CD1c-positive myeloid dendritic cell (primary cell): ENCODE measurements around the gene EFEMP1.

Source experiments
- DNase-seq: peaks from one replicate; pipeline ENCODE4 v3.0.0-alpha.2; 2016; ENCODE audit errors: extremely low spot score

EFEMP1 gene, protein sequence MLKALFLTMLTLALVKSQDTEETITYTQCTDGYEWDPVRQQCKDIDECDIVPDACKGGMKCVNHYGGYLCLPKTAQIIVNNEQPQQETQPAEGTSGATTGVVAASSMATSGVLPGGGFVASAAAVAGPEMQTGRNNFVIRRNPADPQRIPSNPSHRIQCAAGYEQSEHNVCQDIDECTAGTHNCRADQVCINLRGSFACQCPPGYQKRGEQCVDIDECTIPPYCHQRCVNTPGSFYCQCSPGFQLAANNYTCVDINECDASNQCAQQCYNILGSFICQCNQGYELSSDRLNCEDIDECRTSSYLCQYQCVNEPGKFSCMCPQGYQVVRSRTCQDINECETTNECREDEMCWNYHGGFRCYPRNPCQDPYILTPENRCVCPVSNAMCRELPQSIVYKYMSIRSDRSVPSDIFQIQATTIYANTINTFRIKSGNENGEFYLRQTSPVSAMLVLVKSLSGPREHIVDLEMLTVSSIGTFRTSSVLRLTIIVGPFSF

DNA sequence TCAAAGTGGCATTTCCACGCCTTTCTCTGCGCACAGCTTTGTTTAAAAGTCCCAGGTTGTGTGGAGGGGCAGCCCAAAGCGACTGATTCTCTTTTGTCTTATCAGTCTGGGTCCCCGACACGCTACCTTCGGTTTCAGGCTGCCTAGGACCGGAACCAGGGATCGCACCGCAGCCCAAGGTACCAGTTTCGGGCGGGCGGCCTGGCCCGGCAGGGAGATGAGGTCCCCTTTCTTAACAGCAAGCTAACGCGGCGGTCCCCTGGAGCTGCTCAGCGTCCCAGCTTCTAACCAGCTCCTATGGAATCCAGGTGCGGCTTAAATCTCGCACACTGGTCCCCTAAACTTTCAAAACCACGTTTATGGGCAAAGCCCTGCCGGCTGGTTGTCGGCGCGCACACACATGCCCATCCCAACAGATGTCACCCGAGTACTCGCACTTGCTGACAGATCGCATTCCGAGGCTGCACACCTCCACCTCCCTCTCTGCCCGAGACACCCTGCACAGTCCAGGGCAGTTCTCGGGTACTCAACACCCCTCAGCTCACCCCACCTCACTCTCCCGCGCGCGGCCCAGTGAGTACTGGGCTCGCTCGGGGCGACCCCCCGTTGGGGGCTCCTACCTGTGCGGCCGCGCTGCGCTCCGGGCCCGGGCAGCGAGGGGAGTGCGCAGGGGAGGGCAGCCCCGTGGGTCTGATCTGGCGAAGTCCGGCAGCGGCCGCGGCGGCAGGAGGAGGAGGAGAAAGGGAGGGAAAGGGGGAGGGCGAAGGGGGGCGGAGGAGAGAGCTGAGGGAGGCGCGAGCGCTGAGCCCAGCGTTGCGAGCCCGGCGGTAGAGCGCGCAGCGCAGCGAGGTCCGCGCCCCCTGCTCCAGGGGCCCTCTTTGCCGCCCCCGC lies at the start of gene EFEMP1:
Gene EFEMP1 (minus strand): TSS at position 692 of the 891 bp plus-strand sequence. CDS start 1,342 bp downstream, outside the sequence.
- no peak for DNase-seq

DNA sequence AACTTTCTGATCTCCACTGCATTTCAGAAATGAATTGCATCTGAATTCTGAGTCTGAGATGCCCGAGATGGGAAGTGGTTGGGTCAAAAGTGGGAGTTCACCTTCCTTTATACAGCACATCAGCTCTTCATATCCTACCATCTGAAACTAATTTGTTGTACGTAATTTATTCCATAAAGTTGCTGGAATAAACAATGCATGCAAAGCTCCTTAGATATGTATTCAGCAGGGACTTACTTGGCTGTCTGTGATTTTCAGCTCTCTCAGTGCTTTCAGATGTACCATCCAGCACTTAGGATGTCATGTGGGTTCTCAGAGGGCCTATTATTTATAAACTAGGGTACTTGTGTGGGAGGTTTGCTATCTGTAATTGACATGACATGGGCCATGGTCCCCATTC lies 46.9 kb upstream of the EFEMP1 start:
- no peak for DNase-seq

DNA sequence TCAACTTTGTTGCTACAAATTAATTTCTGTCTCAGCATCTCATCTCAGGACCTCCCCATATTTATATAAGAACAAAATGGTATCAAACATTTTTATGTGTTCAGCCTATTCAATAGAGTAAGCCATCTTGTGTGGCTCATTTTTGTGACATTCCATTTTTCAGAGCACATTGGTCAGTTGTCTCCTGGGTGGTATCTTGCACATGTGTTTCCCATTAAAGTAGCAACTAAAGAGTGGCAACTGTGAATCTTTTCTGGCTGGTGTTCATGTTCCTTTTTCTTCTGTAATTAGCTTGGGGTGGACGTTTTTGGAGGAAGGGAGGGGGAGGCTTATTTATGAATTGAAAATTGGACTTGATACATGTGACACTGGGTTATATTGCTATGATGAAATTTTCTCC lies 45.4 kb upstream of the EFEMP1 start:
- DNase-seq = no peak

DNA sequence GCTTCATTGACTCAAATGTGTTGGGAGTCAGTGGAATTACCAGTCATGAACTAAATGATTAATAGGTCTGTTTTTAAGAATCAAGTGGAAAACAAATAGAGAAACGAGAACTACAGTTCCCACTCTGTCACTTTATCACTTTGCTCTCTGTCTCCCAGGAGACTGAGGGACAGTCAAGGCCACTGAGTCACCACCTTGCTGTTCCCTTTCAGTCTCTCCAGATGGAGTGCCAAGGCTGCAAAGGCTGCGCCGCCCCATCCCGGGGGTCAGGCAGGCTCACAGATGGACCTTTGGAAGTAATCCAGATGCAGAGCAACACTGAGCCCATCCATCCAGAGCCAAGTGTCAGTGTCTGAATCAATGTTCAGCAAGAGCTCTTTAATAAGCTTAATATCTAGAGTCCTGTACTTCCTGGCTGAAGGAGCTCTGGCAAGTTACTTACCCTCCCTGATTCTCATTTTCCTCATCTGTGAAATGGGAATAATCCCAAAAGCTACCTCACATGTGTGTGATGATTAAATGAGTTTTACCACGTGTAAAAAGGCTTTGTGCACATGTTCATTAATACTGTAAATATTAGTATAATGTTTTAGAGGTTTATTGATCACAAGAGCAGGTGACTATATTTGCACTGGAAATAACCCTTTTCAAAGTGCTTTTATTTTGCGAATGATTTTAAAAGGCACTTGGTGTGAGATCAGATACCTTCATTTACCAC lies 43.0 kb upstream of the EFEMP1 start:
- DNase-seq = no peak

DNA sequence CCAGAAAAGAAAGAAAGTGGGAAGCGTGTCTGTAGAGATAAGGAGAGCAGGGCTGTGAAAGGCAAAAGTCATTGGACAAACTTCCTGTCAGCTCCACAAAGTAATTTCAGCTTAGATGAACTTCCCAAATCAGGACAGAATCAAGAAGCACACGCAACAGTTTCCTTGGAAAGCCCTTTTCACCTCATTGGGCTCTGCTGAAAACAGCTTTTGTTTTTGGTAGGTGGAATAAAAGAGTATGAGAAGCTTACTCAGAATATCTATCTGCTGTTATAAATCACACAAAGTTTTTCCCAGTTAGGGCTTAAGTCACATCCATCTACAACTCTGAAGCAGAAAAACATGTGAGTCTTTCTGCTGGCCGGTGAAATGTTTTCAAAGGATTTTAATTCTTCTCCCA lies 42.4 kb upstream of the EFEMP1 start:
- no peak for DNase-seq

DNA sequence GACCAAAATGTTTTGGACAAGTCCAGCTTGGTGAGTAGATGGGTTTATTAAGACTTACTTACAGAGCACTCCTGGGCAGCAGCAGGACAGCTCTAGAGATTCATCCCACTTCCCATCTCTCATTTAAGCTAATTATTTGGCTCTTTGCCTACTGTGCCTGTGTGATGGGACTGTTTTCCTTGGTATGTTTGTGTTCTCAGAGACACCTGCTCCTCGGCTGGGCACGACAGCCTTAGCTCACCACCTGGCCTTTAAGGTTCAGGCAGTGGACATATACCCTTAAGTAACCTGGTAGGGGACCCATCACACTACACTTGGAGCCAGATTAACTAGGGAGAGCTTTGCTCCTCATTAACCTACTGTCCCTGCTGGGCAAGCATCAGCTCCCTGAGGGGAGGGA lies 41.7 kb upstream of the EFEMP1 start:
- no peak for DNase-seq

DNA sequence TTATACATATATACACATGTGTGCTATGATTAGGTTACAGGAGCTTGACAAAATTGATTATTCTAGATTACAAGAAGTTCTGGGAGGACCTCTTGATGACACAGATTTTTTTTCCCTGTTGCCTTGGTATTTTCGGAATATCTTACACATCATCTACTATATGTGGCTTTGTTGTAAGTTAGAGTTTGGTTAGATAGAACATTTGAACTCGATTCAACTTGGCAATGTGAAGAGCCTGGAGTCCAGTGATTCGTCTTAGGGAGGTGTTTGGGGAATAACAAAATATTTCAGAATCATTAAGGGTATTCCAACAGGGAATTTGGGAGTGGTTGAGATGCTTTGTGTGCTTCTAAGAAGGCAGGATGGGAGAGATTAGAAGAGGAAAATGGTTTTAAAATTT lies 39.3 kb upstream of the EFEMP1 start:
- no peak for DNase-seq

DNA sequence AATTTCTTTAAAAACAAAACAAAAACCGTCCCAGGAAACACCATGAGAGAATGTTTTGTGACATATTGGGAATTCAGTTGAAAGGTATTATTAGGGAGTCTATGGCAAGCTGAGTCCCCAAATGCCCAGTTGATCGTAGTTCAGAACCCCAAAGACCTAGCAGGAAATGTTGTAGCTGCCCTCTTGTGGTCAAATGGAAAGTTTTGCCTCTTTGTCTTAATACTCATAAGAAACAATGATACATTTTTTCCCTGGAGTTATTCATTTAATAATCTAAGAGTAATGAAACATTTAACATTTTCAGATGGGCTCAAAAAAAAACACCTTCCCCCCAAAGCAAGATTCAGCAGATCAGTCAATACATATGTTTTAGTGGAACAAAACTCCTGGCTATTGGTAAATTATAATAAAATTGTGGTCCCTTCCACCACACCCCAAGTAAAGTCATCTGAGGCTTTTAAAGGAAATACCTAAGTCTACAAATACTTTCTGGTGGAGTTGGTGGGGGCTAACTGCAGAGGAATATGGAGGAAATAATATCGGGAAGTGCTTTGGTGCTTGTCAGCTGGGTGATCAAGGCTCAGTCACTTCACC lies 37.8 kb upstream of the EFEMP1 start:
- DNase-seq = peak; percentile 34

DNA sequence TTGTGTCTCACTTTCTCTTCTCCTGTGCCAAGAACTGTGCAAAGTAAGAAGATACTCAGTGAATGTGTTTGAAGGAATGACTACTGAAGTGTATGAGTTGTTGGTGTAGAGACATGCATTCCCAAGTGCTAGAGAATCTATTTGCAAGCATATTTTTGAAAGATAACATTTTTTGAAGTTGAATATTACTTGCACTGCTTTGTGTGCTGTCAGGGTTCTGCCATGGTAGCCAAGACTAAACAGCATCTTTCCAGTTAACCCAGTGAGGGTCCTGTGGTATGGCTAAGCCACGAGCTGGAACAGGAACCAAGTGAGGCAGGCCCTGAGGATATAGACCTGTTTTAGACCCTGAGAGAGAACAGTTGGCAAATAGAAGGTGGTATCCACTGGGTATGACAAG lies 35.2 kb upstream of the EFEMP1 start:
- DNase-seq = no peak

DNA sequence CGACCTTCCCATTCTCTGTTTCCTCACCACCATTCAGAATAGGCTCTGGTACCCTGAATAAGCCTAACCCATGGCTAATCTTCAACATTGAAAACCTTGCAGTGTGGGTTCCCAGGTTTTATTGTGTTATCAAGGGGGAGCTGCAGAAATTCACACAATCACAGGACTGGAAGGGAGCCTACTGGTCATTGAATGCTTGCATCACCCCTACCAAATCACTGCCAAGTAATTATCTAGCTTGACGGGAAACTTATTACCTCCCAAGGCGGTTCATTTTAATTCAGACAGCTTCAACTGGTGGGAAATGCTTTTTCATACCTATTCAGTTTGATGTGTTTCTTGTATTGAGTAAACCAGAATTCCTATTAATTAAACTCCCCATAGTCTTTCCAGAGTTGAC lies 33.6 kb upstream of the EFEMP1 start:
- no peak for DNase-seq

DNA sequence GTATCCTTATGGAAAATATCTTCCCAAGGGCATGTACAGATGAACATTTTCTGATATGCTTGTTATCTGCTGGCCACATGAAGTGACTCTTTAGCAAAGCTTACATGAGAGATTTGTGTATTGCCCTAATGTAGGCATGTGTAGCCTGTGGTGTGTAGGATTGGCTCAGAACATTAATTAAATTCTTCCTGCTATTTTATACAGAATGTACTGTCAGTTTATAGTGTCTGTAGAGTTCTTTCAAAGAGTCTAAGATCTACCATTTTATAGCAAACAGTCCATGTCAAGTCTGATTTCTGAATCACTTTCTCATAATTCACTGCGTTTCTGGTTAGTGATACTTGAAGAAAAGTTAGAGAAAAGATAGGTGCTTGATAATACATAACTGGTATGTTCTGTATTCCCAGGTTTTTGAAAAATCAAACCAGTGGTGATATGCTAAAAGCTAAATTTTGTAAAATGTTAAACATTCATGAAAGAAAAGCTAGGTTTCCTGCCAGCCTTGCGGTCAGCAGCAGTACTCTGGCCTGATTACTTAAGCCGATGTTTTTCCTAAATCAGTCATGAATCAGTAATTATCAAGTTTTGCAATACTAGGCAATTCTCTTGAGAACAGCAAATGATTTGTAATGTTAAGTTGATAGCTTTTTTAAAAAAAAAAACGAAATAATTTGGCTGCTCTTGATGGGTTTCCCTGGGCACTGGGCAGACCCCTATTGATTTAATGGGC lies 30.9 kb upstream of the EFEMP1 start:
- no peak for DNase-seq

DNA sequence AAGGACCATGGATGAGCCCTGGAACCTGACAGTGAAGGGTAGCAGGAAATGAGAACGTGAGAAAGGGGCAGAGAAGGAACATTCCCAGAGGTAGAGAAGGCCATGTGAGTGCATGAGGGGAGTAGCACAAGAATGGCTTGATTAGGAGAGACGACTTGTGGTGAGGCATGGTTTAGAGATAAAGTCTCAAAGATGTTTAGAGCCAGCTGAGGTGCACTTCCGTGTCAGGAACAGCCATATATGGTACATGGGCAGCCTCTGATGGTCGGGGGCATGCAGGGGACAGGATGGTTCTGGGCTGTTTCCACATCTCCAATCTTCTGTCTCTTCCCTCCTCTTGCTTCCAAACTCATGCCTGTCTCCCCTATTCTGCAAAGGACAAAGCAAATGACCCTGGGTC lies 28.8 kb upstream of the EFEMP1 start:
- DNase-seq = no peak

DNA sequence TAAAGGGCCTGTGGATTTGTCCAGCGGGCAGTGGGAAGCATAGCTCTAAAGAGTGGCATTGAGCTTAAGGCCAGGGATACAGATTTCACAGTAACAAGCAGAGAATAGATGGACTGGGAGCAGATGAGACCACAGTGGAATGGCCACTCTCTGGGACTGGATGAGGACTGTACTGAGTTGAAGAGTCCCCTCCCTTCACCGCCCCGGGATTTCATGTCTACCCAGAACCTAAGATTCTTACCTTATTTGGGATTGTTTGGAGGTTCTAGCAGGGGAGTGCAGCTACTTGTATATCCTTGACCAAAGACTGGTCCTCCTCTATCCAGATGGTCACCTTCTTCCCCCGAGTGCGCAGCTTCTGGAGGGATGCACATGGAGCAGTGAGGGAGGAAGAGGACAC lies 28.0 kb upstream of the EFEMP1 start:
- DNase-seq = no peak

DNA sequence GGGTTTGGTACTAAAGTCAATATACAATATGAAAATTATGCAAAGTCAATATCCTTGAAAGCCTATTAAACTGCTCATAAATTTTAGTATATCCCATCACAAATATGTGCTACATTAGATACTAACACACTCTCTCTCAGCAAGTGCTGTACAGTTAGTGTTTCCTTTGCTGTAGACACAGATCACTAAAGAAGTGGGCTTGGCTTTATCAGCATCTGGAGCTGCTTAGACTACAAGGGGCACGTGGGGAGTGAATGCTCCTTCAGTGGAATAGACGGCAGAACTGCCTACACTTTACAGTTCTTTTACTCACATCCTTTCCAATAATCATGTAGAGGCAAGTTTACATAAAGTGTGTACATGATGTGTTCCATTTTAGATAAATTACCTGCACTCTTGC lies 26.0 kb upstream of the EFEMP1 start:
- DNase-seq = no peak

DNA sequence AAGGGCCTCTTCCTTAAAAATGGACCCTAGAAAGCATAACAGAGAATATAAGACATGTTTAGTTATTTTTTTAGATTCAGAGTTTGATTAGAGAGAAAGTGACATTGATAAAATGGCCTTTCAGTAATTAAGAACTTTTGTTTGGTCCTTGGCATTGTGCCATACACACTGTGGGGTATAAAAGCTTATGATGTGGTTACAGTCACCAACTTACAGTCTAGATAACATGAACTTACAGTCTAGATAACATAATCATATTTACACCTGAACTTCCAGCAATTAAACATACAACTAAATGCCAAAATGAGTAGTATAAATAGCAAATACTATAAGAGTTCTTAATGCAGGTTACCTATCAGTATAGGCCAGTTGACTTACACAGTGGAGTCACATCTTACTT lies 25.6 kb upstream of the EFEMP1 start:
- no peak for DNase-seq

DNA sequence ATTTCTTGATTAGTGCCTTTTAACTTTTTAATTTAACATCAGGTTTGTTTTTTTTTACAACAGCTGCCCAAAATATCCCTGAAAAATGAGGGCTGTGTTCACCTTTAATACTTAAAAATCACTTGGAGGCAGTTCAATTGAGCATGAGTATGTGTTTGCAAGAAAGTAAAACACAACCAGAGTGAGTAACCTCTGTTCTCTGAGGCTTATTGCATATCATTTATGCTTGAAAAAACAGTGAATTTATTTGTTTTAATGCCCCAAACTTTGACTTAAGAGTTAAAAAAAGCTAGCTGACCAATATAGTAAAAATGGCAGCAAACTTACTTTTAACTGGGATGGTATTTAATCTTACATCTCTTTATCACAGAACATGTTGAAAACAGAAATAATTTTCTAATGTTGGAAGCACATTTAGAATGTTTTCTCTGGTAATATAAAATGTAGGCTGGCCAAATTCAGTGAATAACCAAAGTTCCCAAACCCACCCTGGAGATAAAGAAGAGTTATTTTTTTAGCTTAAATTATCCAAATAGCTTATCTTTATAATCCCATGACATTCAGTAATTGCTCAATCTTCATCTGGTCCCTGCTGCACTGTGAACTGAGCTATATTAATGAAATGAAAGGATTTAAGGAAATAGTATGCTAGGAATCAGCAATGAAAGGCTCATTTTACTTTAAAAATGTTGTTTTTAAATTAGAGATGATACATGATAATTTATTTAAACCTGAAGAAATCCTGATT lies 24.8 kb upstream of the EFEMP1 start:
- DNase-seq = no peak

DNA sequence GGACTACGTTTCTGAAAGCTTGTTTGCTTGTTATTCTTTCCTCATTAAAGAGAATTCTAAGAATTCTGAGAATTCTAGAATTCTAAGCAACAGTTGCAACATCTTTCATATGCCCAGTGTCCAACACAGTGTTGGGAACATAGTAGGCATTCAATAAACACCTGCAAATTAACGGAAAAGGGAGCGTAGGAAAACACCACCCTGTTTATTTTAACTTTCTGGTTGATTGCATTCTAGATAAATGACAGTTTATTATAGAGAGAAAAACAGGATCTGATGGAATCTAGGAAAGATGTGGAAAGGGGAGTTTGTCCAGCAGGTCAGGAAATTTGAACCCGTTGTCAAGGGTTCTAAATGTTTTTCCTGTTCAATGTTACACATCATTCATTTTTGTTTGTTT lies 24.2 kb upstream of the EFEMP1 start:
- DNase-seq = no peak

DNA sequence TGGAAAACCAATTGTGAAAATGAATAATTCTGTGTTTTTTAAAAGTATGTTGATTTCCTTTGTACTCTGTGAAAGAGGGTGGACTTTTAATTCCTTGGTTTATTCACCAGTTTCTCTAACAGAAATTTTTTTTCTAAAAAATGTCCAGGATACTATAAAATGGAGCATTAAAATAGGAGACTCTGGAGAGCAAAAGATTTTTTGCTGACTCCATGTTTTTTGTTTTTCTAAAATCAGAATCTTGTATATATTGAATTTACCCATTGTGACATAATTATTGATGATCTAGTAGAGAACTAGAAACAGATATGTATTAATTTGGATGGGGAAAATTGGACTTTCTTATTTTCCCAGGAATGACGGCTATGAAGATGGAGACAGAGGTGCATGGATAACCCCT lies 23.2 kb upstream of the EFEMP1 start:
- no peak for DNase-seq

DNA sequence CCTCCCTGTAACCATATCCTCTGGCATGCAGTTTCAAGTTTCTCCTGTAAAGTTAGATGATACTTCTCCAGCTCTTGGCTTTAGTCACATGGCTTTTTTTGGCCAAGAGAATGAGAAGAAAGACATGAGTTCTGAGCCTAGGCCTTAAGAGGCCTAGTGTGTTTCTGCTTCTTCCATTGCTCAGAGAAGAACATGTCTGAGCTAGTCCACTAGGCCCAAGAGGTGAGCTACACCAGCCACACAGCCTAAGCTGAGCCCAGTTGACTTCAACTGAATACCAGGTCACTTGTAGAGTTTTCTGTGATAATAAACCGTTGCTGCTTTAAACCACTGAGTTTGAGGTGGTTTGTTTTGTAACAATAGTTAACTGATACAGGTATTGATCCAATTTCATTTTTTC lies 19.9 kb upstream of the EFEMP1 start:
- no peak for DNase-seq

DNA sequence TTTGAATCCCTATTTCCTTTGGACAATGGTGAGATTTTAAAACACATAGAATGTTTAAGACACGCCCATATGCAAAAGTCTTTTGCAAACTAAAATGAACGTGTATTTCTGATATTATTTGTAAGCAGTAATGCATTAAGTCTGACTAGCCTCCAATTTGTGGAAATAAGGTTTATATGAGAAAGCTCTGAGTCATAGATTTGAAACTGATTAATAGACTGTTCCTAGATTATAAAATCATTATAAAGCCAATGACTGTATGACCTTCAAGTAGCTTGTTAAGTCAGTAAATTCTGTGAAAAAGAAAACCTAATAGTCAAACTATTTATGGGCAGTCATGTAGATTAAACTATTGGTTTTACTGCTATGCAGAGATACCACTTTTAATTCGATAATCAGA lies 12.8 kb upstream of the EFEMP1 start:
- DNase-seq = no peak
